ENCODE measurements around the gene TAS2R40. TPM values are rescaled to one million over a fixed set of nuclear protein-coding genes. Genes with fewer than 3 reads are reported as not detected.

TAS2R40 gene
- total and polyA plus RNA-seq, 10 of the 15 experiments (the other 5 are each of a cell fraction or from before 2014, with no cell fraction given), result not detected

DNA sequence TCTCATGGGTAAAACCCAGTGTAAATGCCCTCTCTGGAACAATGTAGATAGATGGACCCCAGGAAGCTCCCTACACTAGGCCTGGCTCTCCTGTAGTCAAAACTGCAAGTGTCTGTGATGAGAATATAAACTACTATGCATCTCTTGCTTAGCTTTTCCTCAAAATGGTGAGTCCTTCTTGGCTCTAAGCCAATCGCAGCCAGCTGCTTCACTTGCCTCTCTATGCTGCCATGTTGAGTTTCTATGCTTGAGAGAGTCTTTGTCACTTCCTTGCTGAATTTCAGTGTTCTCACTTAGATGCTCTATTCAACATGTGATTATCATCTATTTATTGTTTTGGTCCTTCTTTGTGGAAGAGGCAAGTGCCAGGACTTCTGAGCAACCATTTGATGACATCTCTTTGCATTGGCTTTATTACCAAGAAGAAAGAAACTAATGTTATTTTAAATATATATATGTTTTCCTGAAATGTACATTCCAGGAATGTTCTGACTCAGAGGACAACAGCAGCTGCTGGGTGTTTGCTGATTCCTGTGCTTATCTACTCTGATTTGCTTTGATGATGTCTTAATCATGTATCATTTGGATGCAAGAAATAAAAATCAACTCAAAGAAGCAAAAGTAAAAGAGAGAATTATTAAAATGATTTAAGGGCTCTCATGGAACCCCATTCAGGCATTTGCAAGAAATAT, 16.6 kb downstream of the TAS2R40 start:
- H3K27me3 ChIP-seq (replicated peaks in 1 of 2; ENCODE audit: control insufficient read depth in 2 of 2, insufficient read depth in 2 of 2, low read length in 1 of 2), result no peaks in the 10 kb centered on the region
- in situ Hi-C loops (cut with MboI) (no loop called here), intact Hi-C loops (cut with micrococcal nuclease; ENCODE audit: unreplicated experiment) (no loop called here)
- no peak for TF ChIP-seq SMC3 (IDR thresholded peaks at IDR 0.05; ENCODE audit: borderline replicate concordance, low read length)
- no peak for TF ChIP-seq ZNF217 (IDR thresholded peaks at IDR 0.05)
- TF ChIP-seq PAX5 (IDR thresholded peaks at IDR 0.05; ENCODE audit: borderline replicate concordance, low read depth, low read length), result no peak
- no peak for TF ChIP-seq SP1 (IDR thresholded peaks at IDR 0.05; ENCODE audit: low read depth, low read length)
- TF ChIP-seq NFIC (IDR thresholded peaks at IDR 0.05; ENCODE audit: low read depth, low read length), result no peak
- no peak for TF ChIP-seq EZH2 (IDR thresholded peaks at IDR 0.05; ENCODE audit: borderline replicate concordance, control insufficient read depth, low read depth, low read length)
- TF ChIP-seq SIN3A (IDR thresholded peaks at IDR 0.05; ENCODE audit: low read depth, low read length), result no peak
- TF ChIP-seq CHD4 (IDR thresholded peaks at IDR 0.05), result no peak
- no peak for TF ChIP-seq TCF7 (IDR thresholded peaks at IDR 0.05; ENCODE audit: borderline replicate concordance)
- no peak for TF ChIP-seq ZNF24 (IDR thresholded peaks at IDR 0.05)
- no peak for TF ChIP-seq IKZF1 (conservative IDR thresholded peaks at IDR 0.05)
- TF ChIP-seq, protein P1, sequence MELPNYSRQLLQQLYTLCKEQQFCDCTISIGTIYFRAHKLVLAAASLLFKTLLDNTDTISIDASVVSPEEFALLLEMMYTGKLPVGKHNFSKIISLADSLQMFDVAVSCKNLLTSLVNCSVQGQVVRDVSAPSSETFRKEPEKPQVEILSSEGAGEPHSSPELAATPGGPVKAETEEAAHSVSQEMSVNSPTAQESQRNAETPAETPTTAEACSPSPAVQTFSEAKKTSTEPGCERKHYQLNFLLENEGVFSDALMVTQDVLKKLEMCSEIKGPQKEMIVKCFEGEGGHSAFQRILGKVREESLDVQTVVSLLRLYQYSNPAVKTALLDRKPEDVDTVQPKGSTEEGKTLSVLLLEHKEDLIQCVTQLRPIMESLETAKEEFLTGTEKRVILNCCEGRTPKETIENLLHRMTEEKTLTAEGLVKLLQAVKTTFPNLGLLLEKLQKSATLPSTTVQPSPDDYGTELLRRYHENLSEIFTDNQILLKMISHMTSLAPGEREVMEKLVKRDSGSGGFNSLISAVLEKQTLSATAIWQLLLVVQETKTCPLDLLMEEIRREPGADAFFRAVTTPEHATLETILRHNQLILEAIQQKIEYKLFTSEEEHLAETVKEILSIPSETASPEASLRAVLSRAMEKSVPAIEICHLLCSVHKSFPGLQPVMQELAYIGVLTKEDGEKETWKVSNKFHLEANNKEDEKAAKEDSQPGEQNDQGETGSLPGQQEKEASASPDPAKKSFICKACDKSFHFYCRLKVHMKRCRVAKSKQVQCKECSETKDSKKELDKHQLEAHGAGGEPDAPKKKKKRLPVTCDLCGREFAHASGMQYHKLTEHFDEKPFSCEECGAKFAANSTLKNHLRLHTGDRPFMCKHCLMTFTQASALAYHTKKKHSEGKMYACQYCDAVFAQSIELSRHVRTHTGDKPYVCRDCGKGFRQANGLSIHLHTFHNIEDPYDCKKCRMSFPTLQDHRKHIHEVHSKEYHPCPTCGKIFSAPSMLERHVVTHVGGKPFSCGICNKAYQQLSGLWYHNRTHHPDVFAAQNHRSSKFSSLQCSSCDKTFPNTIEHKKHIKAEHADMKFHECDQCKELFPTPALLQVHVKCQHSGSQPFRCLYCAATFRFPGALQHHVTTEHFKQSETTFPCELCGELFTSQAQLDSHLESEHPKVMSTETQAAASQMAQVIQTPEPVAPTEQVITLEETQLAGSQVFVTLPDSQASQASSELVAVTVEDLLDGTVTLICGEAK (IDR thresholded peaks at IDR 0.05; ENCODE audit: borderline replicate concordance), result no peak
- no peak for TF ChIP-seq SMARCA5 (IDR thresholded peaks at IDR 0.05)
- TF ChIP-seq FOXK2 (IDR thresholded peaks at IDR 0.05), result no peak
- no peak for TF ChIP-seq HDAC6 (IDR thresholded peaks at IDR 0.05; ENCODE audit: unreplicated experiment)
- TF ChIP-seq, protein P2, sequence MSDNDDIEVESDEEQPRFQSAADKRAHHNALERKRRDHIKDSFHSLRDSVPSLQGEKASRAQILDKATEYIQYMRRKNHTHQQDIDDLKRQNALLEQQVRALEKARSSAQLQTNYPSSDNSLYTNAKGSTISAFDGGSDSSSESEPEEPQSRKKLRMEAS (IDR thresholded peaks at IDR 0.05; ENCODE audit: low read depth, low read length), result no peak
- TF ChIP-seq BRCA1 (IDR thresholded peaks at IDR 0.05; ENCODE audit: low read depth, low read length), result no peak
- TF ChIP-seq POLR2AphosphoS2 (IDR thresholded peaks at IDR 0.05; ENCODE audit: low read depth, low read length), result no peak
- no peak for TF ChIP-seq NRF1 (conservative IDR thresholded peaks at IDR 0.05; ENCODE audit: low read depth, low read length)
- TF ChIP-seq ZSCAN29 (IDR thresholded peaks at IDR 0.05), result no peak
- H3K27ac ChIP-seq (ENCODE audit: control insufficient read depth, insufficient read depth), result no peak overlapping the region
- H3K4me3 ChIP-seq, result no peak overlapping the region
- no peaks in the 10 kb centered on the region; the same call in 2 of the 3 replicates for H3K9me3 ChIP-seq (replicated peaks; ENCODE audit: control insufficient read depth, insufficient read depth, low read length)
- no peak for ATAC-seq
- H3K79me2 ChIP-seq (ENCODE audit: control insufficient read depth, insufficient read depth, low read length), result no peaks in the 10 kb centered on the region
- H3K9ac ChIP-seq (ENCODE audit: control insufficient read depth, insufficient read depth, low read length), result no peak overlapping the region
- H2AFZ ChIP-seq (ENCODE audit: control insufficient read depth, low read depth, low read length), result no peak overlapping the region
- H3K4me2 ChIP-seq (ENCODE audit: control insufficient read depth, insufficient read depth), result no peak overlapping the region
- CTCF ChIA-PET, result interaction anchor here (1.0 to 6.9 kb wide), 5 partner anchors 14 to 499 kb away, joined by 3 to 124 read pairs (median 34); no protein-coding TSS in a partner anchor
- RAD21 ChIA-PET (ENCODE audit: unreplicated experiment), result interaction anchor here (1.0 kb wide), 1 partner anchor 179 kb away, joined by 3 read pairs; no protein-coding TSS in a partner anchor
- no peak for FAIRE-seq
- WGBS (ENCODE audit: insufficient coverage, insufficient replicate concordance, low lambda C conversion rate, missing lambda C conversion rate), result 50% methylated on average over 1 of the region's 1 CpG
- DNase-seq (ENCODE audit: low read depth, low spot score), result no peak
- BruUV-seq (replicated peaks), result no TSS peak
- POLR2A ChIA-PET, result interaction anchor here (0.6 kb wide), 1 partner anchor 28 kb away, joined by 5 read pairs; no protein-coding TSS in a partner anchor
- H3K4me1 ChIP-seq (ENCODE audit: control insufficient read depth, insufficient read depth, low read length), result no peaks in the 10 kb centered on the region
- SMC1A ChIA-PET (ENCODE audit: uncharacterized antibody, unreplicated experiment), result interaction anchor here (0.5 to 1.0 kb wide), 2 partner anchors 51 to 786 kb away, joined by 3 read pairs; no protein-coding TSS in a partner anchor
- no peaks in the 10 kb centered on the region for H3K36me3 ChIP-seq (ENCODE audit: control insufficient read depth in 2 of 2, insufficient read depth in 2 of 2, low read length in 1 of 2)
- no peaks in the 10 kb centered on the region for H4K20me1 ChIP-seq (ENCODE audit: control insufficient read depth, insufficient read depth)
